ENCODE data around the gene NXT1.

GRCh38 chr20:23318347-23318746, 32.2 kb upstream of the NXT1 start:
- TF ChIP-seq, protein P1, sequence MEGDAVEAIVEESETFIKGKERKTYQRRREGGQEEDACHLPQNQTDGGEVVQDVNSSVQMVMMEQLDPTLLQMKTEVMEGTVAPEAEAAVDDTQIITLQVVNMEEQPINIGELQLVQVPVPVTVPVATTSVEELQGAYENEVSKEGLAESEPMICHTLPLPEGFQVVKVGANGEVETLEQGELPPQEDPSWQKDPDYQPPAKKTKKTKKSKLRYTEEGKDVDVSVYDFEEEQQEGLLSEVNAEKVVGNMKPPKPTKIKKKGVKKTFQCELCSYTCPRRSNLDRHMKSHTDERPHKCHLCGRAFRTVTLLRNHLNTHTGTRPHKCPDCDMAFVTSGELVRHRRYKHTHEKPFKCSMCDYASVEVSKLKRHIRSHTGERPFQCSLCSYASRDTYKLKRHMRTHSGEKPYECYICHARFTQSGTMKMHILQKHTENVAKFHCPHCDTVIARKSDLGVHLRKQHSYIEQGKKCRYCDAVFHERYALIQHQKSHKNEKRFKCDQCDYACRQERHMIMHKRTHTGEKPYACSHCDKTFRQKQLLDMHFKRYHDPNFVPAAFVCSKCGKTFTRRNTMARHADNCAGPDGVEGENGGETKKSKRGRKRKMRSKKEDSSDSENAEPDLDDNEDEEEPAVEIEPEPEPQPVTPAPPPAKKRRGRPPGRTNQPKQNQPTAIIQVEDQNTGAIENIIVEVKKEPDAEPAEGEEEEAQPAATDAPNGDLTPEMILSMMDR (IDR thresholded peaks at IDR 0.05) = no peak
- TF ChIP-seq POLR2A (IDR thresholded peaks at IDR 0.05) = no peak
